GM19463 (cell line): Measurements from ENCODE around the gene STX8.
"Not testable (repeated sequence)": the region's sequence is repeated elsewhere in the genome, so short reads cannot be mapped to it uniquely, and the experiment has no call there.

Source experiments
- ATAC-seq: cut with Tn5 transposase; IDR thresholded peaks from one replicate; pipeline ENCODE4 v1.9.1; 2021; ENCODE audit warnings: mild to moderate bottlenecking, moderate library complexity; ENCODE audit not compliant: unreplicated experiment

Gene STX8

DNA sequence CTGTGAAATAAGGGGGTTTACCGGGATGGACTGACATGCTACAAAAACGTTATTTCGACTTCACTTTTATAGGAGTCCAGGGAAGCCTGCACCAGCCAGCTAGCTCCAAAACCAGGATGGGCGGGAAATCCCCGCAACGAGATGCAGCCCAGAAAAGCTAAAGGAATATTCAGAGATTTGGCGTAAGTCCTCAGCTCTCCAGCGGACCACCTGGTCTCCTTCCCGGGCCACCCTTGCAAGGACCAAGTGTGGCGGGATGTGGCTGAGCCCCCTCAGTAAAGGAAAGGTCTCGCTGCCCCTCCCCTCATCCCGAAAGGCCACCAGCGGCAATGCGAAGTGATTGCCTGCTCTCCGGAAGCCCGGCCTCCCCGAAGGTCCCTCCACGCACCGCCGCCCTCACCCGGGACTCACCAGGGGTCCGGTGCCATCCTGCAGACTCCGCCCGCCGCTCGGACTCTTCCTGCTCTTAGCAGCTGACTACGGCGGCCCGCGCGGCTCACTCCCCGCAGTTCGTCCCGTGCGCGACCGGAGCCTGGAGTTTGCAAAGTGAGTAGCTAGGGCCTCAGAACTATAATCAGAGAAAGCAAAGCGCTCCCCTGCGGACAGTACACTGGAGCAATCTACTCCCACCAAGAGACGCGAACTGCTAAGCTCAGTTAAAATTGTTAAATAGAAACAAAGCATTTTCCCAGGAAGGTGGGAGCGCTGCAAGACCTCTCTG lies at the start of gene STX8:
TSS of gene STX8 (minus strand) at position 440 of the 721 bp plus-strand sequence. CDS start at position 428, 12 bp downstream.
- ATAC-seq = peak; percentile 83

DNA sequence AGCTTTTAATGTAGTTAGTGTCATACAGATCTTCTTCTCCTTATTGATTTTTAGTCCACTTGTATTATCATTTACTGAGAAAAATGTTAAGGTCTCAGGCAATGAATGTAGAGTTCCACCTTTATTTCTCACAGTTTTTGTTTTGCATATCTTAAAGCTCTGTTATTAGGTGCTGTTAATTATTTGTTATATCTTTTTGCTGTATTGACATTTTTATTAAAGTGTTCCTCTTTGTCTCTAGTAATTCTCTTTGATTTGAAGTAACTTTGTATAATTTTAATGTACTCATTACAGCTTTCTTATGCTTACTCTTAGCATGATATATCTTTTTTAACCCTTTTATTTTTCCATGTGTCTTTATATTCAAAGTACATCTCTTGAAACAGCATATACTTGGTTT lies 47.3 kb upstream of the STX8 start:
- ATAC-seq = no peak

DNA sequence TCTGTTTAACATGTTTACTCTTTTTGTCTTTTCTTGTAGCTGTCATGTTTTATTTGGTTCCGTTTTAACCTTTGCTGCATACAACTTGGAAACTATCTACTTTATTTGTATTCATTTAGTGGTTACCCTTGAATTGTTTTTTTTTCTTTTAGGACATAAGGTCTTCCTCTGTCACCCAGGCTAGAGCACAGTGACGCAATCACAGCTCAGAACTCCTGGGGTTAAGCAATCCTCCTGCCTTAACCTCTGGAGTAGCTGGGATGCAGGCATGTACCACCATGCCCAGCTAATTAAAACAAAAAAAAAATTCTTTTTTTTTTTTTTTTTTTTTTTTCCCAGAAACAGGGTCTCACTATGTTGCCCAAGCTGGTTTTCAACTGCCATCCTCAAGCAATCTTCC lies 39.9 kb upstream of the STX8 start:
- no peak for ATAC-seq

GRCh38 chr17:9612006-9612405 lies 36.4 kb upstream of the STX8 start:
- ATAC-seq = no peak

DNA sequence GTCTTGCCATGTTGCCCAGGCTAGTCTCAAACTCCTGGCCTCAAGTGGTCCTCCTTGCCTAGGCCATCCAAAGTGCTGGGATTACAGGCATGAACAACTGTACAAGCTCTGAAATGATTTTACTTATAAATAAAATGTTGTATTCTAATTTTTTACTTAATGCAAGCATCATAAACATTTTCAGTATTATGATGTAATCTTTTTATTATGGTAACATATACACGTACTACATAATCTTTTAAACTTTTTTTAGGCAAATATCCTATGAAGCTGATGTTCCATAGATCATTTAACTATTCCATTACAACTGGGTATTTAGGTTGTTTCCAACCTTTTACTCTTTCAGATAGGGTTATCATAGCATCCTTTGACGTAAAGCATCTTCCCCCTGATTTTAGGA lies 35.9 kb upstream of the STX8 start:
- no peak for ATAC-seq

DNA sequence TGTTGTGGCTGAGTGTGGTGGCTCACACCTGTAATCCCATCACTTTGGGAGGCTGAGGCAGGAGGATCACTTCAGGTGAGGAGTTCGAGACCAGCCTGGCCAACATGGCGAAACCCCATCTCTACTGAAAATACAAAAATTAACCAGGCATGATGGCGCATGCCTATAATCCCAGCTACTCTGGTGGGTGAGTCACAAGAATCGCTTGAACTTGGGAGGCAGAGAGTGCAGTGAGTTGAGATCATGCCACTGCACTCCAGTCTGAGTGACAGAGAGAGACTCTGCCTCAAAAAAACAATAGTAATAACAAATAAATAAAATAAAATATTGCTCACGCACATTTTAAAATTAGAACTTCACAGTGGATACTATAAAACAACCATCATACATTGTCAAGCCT lies 31.4 kb upstream of the STX8 start:
- not testable (repeated sequence) for ATAC-seq

DNA sequence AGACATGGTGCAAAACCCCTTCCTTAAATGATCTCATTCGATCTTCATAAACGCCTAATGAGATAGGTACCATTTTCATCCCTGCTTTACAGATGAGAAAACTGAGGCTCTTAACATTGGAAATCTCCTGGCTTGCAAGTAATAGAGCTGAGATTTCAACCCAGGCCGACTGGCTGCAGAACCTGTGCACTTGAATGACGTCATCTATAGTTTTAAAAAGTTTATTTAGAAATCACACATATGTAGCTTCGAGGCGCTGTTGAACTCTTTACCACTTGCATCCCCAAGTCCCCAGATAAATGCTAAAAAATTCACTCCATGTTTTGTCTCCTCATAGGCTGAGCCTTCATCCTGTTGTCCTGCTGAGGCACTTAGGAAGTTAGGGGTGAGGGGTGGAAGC lies 30.8 kb upstream of the STX8 start:
- no peak for ATAC-seq

DNA sequence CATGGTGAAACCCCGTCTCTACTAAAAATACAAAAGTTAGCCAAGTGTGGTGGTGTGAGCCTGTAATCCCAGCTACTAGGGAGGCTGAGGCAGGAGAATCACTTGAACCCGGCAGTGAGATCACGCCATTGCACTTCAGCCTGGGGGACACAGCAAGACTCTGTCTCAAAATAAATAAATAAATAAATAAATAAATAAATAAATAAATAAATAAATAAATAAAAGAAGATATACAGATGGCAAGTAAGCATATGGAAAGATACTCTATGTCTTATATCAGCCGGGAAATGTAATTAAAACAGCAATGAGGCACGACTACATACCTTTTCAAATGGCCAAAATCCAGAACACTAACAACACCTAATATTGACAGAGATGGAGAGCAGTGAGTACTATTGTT lies 29.0 kb upstream of the STX8 start:
- ATAC-seq = not testable (repeated sequence)

GRCh38 chr17:9598661-9599060 lies 23.0 kb upstream of the STX8 start:
- ATAC-seq = no peak

DNA sequence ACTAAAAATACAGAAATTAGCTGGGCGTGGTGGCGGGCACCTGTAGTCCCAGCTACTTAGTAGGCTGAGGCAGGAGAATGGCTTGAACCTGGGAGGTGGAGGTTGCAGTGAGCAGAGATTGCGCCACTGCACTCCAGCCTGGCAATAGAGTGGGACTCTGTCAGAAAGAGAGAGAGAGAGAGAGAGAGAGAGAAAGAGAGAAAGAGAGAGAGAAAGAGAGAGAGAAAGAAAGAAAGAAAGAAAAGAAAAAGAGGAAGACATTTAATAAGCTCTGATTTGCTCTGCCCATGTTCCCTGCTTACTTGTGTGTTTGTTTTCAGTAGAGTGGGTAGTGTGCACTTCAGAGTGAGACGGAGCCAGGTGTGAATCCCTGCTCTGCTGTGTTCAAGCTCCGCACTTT lies 22.0 kb upstream of the STX8 start:
- not testable (repeated sequence) for ATAC-seq

DNA sequence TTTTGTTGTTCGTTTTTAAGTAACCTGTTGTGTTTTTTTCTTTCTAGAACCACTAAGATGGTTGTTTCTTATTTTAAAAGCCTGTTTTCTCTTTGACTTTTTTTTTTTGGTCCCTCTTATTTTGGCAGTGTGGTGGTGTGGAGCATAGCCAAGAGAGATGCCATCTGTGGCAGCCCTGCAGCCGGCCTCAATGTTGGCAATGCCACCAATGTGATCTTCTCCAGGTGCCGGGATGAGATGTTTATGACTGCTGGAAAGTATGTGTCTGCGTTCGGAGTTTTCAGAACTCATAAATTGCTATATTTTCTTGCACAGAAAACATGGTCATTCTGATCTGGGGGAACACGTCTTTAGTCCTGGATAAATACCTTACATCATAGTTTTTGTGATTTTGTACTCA lies 18.4 kb upstream of the STX8 start:
- no peak for ATAC-seq

GRCh38 chr17:9587969-9588656 lies 12.5 kb upstream of the STX8 start:
- no peak for ATAC-seq

DNA sequence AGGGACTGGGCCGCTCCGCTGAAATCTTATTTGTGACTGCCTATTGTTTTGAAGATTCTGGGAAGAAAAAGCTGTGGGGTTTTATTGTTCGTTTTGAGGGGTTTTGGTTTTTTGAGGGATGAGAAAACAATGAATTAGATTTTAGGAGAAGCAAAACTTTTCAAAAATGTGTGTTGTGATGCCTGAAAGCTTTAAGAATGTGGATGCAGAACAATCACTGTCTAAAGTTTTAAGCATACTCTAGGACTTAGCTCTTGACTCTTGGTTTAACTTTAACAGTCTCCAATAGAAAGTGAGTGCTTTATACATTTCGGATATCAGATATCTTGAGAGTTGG lies 1.7 kb upstream of the STX8 start:
- no peak for ATAC-seq

- peak; percentile 45 for ATAC-seq
These were observed 1.1 kb upstream of the STX8 start, which contains the start of gene CFAP52 for GRCh38 chr17:9576521-9577372. TSS of gene CFAP52 (plus strand) at chr17:9576642. CDS start at chr17:9576696, 54 bp downstream.

- no peak for ATAC-seq
These were observed 4.4 kb downstream of the STX8 start for GRCh38 chr17:9571201-9571600.

DNA sequence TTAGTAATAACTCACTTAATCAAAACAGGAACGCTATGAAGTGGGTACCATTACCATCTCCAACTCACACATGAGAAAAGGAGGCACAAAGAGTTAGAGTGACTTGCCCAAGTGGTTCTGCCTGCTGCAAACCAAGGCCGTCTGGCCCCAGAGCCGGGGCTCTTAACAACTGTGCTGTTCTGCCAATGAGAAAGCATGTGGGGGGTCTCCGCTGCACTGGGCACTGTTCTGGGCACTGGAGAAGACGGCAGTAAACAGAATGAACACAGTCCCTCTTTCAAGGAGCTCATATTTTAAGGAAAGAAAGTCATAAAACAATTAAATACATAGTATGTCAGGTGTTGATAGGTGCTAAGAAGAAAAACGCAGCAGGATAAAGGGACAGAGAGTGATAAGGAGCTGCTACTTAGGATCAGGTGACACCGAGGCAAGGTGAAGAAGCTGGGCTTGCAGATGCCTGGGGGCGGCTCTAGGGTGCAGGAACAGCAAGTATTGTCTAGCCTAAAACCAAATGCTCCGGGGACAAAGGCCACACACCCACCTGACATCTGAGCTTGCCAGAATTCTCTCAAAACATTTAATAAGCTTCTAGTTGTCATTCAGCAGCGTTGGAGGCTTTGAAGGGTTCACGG lies 6.5 kb downstream of the STX8 start:
- no peak for ATAC-seq

DNA sequence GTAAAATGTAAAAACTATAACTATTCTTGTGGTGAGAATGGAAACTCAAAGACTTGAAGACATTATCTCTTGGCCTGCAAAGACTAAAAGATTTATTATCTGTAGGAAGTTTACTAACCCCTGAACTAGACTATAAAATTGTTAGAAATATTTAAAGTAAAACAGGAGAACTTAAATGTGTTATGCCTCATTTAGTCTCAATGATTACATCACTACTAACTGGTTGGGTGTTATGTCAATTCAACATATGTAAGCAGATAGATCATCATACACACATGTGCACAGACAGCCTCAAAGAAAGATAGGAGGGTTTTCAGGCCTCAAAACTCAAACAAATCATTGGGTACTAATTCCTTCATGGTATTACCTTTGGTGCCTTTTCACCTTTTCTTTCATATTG lies 7.6 kb downstream of the STX8 start:
- no peak for ATAC-seq

DNA sequence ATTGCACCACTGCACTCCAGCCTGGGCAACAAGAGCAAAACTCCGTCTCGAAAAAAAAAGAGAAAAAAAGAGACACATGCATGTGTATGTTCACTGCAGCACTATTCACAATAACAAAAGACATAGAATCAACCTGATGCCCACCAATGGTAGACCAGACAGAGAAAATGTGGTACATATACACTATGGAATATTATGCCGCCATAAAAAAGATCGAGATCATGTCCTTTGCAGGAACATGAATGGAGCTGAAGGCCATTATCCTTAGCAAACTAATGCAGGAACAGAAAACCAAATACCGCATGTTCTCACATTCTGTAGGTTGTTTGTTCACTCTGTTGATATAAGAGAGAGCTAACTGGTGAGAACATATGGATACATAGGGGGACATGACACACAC lies 8.9 kb downstream of the STX8 start:
- ATAC-seq = not testable (repeated sequence)

DNA sequence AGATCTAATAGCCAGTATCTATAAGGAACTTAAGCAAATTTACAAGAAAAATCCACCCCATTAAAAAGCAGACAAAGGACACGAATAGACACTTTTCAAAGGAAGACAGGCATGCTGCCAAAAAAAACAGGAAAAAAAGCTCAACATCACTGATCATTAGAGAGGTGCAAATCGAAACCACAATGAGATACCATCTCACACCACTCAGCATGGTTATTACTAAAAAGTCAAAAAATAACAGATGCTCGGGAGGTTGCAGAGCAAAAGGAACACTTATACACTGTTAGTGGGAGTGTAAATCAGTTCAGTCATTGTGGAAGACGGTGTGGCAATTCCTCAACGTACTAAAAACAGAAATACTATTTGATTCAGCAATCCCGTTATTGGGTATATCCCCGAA lies 9.6 kb downstream of the STX8 start:
- ATAC-seq = no peak

DNA sequence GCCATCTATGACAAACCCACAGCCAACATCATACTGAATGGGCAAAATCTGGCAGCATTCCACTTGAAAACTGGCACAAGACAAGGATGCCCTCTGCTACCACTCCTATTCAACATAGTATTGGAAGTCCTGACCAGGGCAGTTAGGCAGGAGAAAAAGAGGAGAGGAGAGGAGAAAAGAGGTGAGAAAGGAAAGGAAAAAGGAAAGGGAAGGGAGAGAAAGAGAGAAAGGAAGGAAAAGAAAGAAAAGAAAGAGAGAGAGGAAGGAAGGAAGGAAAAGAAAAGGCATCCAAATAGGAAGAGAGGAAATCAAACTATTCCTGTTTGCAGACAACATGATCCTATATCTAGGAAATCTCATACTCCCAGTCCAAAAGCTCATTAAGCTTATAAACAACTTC lies 11.5 kb downstream of the STX8 start:
- ATAC-seq = no peak

DNA sequence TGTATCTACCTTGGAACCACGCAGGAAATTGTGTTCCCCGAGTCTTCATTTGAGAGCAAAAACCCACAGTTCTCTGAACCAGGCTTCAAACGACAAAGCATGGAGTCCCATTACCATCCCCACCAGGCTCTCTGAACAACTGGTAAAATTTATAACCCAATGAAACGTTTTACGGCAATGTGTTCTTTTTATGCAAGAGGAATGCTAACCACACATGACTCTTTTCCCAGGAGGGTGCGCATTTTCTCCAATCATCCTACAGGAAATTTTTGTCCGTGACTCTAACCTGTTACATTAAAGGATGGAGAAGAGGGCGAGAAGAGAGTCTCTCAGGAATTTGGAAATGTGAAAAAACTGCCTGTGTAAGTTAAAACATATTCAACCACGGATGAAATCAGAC lies 17.8 kb downstream of the STX8 start:
- no peak for ATAC-seq
